ENCODE data around the gene TRIM39.
"Not testable (repeated sequence)": the region's sequence is repeated elsewhere in the genome, so short reads cannot be mapped to it uniquely, and the experiment has no call there.

Gene TRIM39

DNA sequence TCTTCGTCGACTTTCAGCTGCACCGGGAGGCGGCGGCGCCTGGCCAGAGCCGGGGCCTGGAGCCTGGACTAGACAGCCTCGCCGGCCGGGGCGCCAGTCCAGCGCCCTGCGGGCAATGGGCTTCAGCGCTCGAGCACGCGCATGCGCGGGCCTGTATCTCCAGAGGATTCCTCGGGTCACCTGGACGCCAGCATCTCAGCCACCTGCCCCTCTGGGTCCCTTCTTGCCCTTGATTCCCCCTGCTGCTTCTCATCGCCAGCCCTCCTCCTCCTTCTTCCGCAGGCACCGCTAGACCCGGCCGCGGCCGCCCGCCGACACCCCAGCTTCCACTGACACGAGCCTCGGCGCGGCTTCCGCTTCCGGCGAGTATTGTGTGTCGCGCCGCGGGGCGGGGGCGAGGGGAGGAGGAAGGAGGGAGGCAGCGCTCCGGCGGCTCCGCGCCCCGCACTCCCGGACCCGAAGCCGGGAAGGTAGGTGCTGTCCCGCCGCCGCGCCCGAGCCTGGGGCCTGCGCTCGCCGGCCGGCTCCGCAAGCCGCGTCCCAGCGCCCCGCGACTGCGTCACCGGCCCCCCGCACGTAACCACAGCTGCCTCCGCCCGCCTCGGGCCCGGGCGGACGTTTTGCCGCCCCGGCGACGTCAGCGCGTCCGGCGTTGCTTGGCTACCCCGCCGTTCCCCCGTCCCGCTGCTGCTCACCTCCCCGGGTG lies at the start of gene TRIM39:
Gene TRIM39 (plus strand): TSS at position 402 of the 706 bp plus-strand sequence. CDS start 2,391 bp downstream, outside the sequence.
- peak; percentile 36 for DNase-seq (ENCODE audit: low read depth, low spot score)

DNA sequence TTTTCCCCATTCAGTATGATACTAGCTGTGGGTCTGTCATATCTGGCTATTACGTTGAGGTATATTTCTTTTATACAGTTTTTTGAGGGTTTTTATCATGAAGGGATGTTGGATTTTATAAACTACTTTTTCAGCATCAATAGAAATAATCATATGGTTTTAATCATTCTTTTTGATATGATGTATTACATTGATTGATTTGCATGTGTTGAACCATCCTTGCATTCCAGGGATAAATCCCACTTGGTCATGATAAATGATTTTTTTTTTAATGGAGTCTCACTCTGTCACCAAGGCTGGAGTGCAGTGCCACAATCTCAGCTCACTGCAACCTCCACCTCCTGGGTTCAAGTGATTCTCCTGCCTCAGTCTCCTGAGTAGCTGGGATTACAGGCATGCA lies 45.7 kb upstream of the TRIM39 start:
- DNase-seq (ENCODE audit: low read depth, low spot score): not testable (repeated sequence)

- DNase-seq (ENCODE audit: low read depth, low spot score): no peak
Observed at GRCh38 chr6:30282522-30282921, 44.2 kb upstream of the TRIM39 start.

DNA sequence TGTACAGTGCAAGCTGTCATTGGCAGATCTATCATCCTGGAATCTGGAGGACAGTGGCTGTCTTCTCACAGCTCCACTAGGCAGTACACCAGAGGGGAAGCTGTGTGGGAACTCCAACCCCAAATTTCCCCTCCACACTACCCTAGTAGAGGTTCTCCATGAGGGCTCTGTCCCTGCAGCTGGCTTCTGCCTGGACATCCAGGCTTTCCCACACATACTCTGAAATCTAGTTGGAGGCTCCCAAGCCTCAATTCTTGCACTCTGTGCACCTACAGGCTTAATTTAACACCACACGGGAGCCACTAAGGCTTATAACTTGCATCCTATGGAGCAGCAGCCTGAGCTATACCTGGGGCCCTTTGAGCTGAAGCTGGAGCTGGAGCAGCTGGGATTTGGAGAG lies 43.0 kb upstream of the TRIM39 start:
- DNase-seq (ENCODE audit: low read depth, low spot score): no peak

GRCh38 chr6:30287139-30287538 lies 39.6 kb upstream of the TRIM39 start:
- no peak for DNase-seq (ENCODE audit: low read depth, low spot score)

- no peak for DNase-seq (ENCODE audit: low read depth, low spot score)
Observed at GRCh38 chr6:30295837-30296236, 30.9 kb upstream of the TRIM39 start.

- no peak for DNase-seq (ENCODE audit: low read depth, low spot score)
Observed at GRCh38 chr6:30304002-30304401, 22.7 kb upstream of the TRIM39 start.

GRCh38 chr6:30311101-30311500 lies 15.6 kb upstream of the TRIM39 start:
- no peak for DNase-seq (ENCODE audit: low read depth, low spot score)

DNA sequence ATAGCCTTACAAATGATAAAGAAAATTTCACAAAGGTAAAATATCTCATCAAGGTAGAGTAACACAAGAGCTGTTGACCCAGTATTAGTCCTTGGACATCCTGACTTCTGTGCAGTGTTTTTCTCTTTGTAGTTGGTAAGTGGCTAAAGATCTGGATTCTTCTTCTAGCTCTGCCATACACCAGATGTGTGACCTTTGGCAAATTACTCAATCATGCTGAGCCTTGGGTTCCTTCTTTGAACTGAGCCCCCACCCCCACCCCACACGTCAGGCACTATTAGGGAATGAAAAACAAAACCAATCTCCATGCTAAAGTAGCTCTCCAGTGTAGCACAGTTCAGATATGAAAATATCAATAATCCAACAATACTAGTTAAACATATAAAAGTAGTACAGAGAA lies 15.1 kb upstream of the TRIM39 start:
- no peak for DNase-seq (ENCODE audit: low read depth, low spot score)

GRCh38 chr6:30312266-30312665 lies 14.5 kb upstream of the TRIM39 start:
- DNase-seq (ENCODE audit: low read depth, low spot score): no peak

GRCh38 chr6:30312676-30313321 lies 13.9 kb upstream of the TRIM39 start:
- DNase-seq (ENCODE audit: low read depth, low spot score): no peak

DNA sequence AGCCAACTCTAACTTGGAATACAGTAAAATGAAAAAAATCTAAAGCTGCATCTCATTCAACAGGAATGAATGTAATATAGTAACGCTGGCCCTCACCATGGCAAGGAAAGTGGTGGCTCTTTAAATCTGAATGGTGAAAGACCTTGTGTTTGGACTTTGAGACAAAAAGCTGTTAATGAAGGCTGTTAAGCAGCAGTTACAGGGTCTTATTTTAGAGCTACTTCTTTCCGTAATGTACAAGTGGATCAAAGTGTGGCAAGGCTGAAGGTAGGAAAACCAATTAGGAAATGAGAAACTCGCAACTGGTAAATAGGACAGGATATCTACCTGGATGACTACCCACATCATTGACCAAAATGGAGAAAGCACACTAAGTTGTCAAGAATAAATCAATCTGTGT lies 11.6 kb upstream of the TRIM39 start:
- DNase-seq (ENCODE audit: low read depth, low spot score): no peak

- no peak for DNase-seq (ENCODE audit: low read depth, low spot score)
Observed at GRCh38 chr6:30317913-30318589, 8.7 kb upstream of the TRIM39 start.

DNA sequence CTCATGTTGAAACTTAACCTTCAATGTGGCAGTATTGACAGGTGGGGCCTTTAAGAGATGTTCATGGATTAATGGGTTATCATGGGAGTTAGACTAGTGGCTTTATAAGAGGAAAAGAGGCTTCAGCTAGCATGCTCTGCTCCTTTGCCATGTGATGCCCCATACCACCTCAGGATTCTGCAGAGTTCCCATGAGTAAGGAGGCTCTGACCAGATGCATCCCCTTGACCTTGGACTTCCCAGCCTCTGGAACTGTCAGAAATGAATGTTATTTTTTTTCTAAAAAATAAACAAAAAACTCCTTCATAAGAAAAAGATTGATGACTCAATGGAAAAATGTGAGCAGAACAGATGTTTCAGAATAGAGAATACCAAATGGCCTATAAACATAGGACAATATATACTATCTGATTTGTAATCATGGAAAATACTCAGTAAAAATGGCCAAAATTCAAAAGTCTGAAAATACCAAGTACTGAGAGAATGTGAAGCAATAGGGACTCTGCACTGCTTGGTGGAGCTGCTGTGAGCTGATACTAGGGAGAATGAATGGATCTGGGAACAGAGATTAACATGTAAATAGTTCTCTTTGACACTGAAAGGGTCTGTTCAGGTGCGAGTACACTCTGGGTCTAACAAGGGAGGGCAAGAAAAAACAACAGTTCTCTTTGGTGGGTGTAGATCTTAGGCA lies 7.4 kb upstream of the TRIM39 start:
- DNase-seq (ENCODE audit: low read depth, low spot score): no peak

DNA sequence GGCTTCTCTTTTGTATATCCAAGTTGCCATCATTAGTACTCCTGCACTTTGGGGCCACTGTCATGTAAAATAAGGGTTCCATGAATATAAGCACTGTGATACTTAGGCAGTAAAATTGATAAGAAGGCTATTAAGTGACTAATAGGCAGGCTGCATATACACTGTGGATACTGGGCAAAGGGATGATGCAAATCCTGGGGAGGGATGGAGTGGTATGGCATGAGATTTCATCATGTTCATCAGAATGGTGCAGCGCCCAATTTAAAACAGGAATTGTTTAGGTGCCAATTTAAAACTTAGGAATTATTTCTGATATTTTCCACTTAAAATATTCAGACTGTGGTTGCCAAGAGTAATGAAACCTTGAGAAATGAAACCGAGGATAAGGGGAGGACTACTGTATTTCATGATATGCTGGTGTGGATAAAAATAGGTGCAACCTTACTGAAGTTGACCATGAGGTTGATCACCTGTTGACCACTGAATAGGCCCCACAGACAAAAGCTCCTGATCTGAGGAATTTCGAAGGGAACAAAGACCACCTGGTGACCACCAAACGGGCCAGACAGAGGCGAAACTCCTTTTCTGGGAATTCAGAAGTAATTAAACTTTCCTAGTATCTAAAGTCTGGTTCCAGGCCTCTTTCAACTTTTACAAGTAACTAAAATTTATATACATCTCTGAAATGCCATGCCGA lies 4.9 kb upstream of the TRIM39 start:
- no peak for DNase-seq (ENCODE audit: low read depth, low spot score)

- no peak for DNase-seq (ENCODE audit: low read depth, low spot score)
Observed at GRCh38 chr6:30322527-30323501, 3.9 kb upstream of the TRIM39 start.

DNA sequence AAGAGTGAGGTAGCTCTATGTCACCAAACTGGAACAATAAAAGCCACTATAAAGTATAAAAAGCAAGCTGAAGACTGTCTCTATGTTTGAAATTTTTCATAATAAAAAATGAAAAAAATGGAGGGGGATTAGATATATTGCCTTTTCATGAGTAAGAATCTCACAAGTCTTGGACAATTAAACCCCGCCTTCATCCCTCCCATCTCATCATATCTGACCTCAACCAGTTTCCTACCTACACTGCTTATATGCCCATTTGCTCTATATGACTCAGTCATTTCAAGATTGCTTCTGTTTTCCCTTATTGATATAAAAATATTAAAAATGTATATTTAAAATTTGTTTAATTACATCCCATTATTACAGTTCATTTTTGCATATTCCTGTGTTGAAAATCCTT lies 2.9 kb upstream of the TRIM39 start:
- DNase-seq (ENCODE audit: low read depth, low spot score): no peak

DNA sequence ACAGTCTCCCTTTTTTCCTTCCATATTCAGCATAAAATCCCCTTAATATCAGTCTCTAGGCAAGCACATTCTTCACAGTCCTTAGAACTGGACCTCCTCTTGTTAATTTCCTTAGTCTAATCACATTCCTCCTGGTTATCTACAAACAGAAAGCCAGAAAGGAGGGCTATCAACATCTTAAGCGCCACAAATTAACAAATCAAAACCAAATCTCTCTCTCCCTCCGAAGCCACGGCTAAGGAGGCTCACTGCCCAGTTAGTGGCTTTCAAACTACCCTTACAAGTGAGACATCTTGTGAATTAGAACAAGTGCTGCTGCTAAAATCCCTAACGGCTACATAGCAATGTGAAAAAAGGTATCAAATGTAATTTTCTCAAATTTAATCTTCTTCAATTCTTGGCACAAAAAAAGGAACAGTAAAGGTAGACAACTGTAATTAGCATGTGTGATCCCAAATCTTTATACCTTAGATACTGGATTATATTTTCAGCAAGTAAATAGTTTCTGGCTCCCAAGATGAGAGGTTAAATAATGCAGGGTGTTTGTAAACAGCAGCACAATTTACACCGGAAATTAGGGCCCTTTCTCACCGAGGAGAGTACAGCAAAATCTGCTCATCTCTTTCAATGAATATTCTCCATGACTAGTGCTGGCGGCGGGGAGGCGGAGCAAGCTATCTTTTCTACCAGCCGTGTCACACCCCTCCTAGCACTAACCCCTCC lies 1.4 kb upstream of the TRIM39 start:
- DNase-seq (ENCODE audit: low read depth, low spot score): no peak

GRCh38 chr6:30325873-30326525 lies 728 bp upstream of the TRIM39 start:
- DNase-seq (ENCODE audit: low read depth, low spot score): peak; percentile 32
